Measurements from ENCODE around the gene KCNK1.

The KCNK1 gene

DNA sequence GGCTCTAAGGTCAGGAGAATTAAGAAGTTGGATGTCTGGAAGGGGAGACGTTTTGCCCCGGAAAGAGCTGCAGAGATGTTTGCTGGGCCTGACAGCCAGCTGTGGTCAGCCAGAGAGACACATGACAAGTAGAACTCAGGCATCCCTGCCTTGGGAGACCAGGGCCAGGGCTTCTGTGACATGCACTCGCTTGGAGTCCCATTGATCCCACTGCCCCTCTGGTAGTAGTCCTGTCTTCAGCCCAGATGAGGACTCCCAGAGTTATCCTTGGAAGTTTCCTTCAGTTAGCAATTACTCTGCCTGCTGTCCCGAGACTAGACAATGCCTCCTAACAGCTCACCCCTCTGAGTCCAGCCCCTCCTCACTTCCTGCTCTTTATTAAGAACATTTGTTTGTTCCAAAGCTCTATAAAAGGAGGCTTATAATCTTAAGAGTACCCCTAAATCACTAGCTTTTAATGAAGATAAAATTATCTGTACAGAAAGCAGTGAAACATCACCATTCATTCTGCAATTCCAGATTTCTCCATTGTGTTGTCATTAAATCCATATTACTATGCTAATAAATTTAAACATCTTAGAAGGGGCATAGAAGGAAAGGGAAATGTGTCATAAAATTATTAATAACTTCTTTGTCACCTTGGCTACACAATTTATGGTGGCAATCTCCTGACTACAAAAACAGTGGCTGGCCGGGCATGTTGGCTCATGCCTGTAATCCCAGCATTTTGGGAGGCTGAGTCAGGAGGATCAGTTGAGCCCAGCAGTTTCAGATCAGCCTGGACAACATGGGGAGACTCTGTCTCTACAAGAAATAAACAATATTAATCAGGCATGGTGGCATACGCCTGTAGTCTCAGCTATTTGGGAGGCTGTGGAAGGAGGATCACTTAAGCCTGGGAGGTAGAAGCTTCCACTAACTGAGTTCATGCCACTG, 94.2 kb downstream of the KCNK1 start:
- DNase-seq: no peak

GRCh38 chr1:233710031-233710430, 96.1 kb downstream of the KCNK1 start:
- no peak for DNase-seq

- no peak for DNase-seq
Measured at GRCh38 chr1:233710507-233710906, 96.6 kb downstream of the KCNK1 start.

- DNase-seq: no peak
Measured at GRCh38 chr1:233714631-233715217, 100.8 kb downstream of the KCNK1 start.

DNA sequence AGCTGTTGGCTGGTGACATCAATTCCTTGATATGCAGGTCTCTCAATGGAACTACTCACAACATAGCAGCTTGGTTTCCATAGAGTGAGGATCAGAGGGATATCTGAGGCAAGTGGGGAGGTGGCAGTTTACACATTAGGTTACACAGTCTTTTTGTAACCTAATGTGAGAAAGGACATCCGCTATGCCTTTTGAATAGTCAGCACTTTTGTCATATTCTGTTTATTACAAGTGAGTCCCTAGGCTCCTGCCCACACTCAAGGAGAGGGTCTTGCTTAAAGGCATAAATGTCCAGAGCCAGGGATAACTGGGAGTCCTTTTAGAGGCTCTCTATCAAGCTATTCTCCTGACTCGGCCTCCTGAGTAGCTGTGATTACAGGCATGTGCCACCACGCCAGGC, 104.2 kb downstream of the KCNK1 start:
- DNase-seq: no peak

- no peak for DNase-seq
Measured at GRCh38 chr1:233719655-233720341, 105.9 kb downstream of the KCNK1 start.

GRCh38 chr1:233721004-233721595, 107.2 kb downstream of the KCNK1 start:
- no peak for DNase-seq
